ENCODE results near the gene LRRC9.
"Not testable (repeated sequence)": the region's sequence is repeated elsewhere in the genome, so short reads cannot be mapped to it uniquely, and the experiment has no call there.

The LRRC9 gene

GRCh38 chr14:59964251-59965007, 44.5 kb downstream of the LRRC9 start:
- Histone ChIP-seq H3K9me3 (ENCODE audit: low read length) (no peaks in the 10 kb centered on the region), H3K27me3 (ENCODE audit: insufficient read depth, low read length) (no peaks in the 10 kb centered on the region), H3K4me1 (ENCODE audit: insufficient read depth, low read length) (no peaks in the 10 kb centered on the region), H3K36me3 (ENCODE audit: insufficient read depth, low read length) (no peaks in the 10 kb centered on the region), H3K4me3 (ENCODE audit: low read length) (no peak overlapping the region), H2AFZ (ENCODE audit: low read depth, low read length) (no peak overlapping the region)

GRCh38 chr14:59969319-59969718, 49.4 kb downstream of the LRRC9 start:
- Histone ChIP-seq H2AFZ (ENCODE audit: low read depth, low read length) (no peak overlapping the region), H3K4me1 (ENCODE audit: insufficient read depth, low read length) (no peaks in the 10 kb centered on the region), H3K4me3 (ENCODE audit: low read length) (no peak overlapping the region), H3K27me3 (ENCODE audit: insufficient read depth, low read length) (no peaks in the 10 kb centered on the region), H3K9me3 (ENCODE audit: low read length) (no peaks in the 10 kb centered on the region), H3K36me3 (ENCODE audit: insufficient read depth, low read length) (no peaks in the 10 kb centered on the region)

GRCh38 chr14:59981564-59981963, 61.6 kb downstream of the LRRC9 start:
- Histone ChIP-seq H3K27me3 (ENCODE audit: insufficient read depth, low read length) (no peaks in the 10 kb centered on the region), H3K4me1 (ENCODE audit: insufficient read depth, low read length) (no peaks in the 10 kb centered on the region), H3K4me3 (ENCODE audit: low read length) (no peak overlapping the region), H2AFZ (ENCODE audit: low read depth, low read length) (no peak overlapping the region), H3K9me3 (ENCODE audit: low read length) (no peaks in the 10 kb centered on the region), H3K36me3 (ENCODE audit: insufficient read depth, low read length) (no peaks in the 10 kb centered on the region)

- no peak overlapping the region for H3K4me3 ChIP-seq (ENCODE audit: low read length)
- no peaks in the 10 kb centered on the region for H3K36me3 ChIP-seq (ENCODE audit: insufficient read depth, low read length)
- no peaks in the 10 kb centered on the region for H3K27me3 ChIP-seq (ENCODE audit: insufficient read depth, low read length)
- no peaks in the 10 kb centered on the region for H3K9me3 ChIP-seq (ENCODE audit: low read length)
- no peaks in the 10 kb centered on the region for H3K4me1 ChIP-seq (ENCODE audit: insufficient read depth, low read length)
- no peak overlapping the region for H2AFZ ChIP-seq (ENCODE audit: low read depth, low read length)
These were observed 63.1 kb downstream of the LRRC9 start for GRCh38 chr14:59983048-59983447.

GRCh38 chr14:59986556-59987059, 66.7 kb downstream of the LRRC9 start:
- Histone ChIP-seq H3K4me1 (ENCODE audit: insufficient read depth, low read length) (no peaks in the 10 kb centered on the region), H3K4me3 (ENCODE audit: low read length) (no peak overlapping the region), H2AFZ (ENCODE audit: low read depth, low read length) (no peak overlapping the region), H3K36me3 (ENCODE audit: insufficient read depth, low read length) (no peaks in the 10 kb centered on the region), H3K27me3 (ENCODE audit: insufficient read depth, low read length) (no peaks in the 10 kb centered on the region), H3K9me3 (ENCODE audit: low read length) (peaks cover 3% of the 10 kb centered on the region)

GRCh38 chr14:59997449-59997848, 77.5 kb downstream of the LRRC9 start:
- Histone ChIP-seq H3K4me1 (ENCODE audit: insufficient read depth, low read length) (no peaks in the 10 kb centered on the region), H3K36me3 (ENCODE audit: insufficient read depth, low read length) (no peaks in the 10 kb centered on the region), H3K4me3 (ENCODE audit: low read length) (no peak overlapping the region), H3K27me3 (ENCODE audit: insufficient read depth, low read length) (no peaks in the 10 kb centered on the region), H3K9me3 (ENCODE audit: low read length) (no peaks in the 10 kb centered on the region), H2AFZ (ENCODE audit: low read depth, low read length) (no peak overlapping the region)

- Histone ChIP-seq H3K27me3 (ENCODE audit: insufficient read depth, low read length) (no peaks in the 10 kb centered on the region), H2AFZ (ENCODE audit: low read depth, low read length) (no peak overlapping the region), H3K36me3 (ENCODE audit: insufficient read depth, low read length) (no peaks in the 10 kb centered on the region), H3K4me1 (ENCODE audit: insufficient read depth, low read length) (no peaks in the 10 kb centered on the region), H3K9me3 (ENCODE audit: low read length) (no peaks in the 10 kb centered on the region), H3K4me3 (ENCODE audit: low read length) (no peak overlapping the region)
These were observed 78.0 kb downstream of the LRRC9 start for GRCh38 chr14:59997966-59998365.

GRCh38 chr14:59998564-59998963, 78.6 kb downstream of the LRRC9 start:
- Histone ChIP-seq H3K27me3 (ENCODE audit: insufficient read depth, low read length) (no peaks in the 10 kb centered on the region), H3K4me1 (ENCODE audit: insufficient read depth, low read length) (no peaks in the 10 kb centered on the region), H3K4me3 (ENCODE audit: low read length) (no peak overlapping the region), H2AFZ (ENCODE audit: low read depth, low read length) (no peak overlapping the region), H3K36me3 (ENCODE audit: insufficient read depth, low read length) (no peaks in the 10 kb centered on the region), H3K9me3 (ENCODE audit: low read length) (no peaks in the 10 kb centered on the region)

GRCh38 chr14:60002819-60003492, 83.0 kb downstream of the LRRC9 start:
- no peaks in the 10 kb centered on the region for H3K4me1 ChIP-seq (ENCODE audit: insufficient read depth, low read length)
- H2AFZ ChIP-seq (ENCODE audit: low read depth, low read length) = no peak overlapping the region
- H3K36me3 ChIP-seq (ENCODE audit: insufficient read depth, low read length) = no peaks in the 10 kb centered on the region
- no peaks in the 10 kb centered on the region for H3K9me3 ChIP-seq (ENCODE audit: low read length)
- no peak overlapping the region for H3K4me3 ChIP-seq (ENCODE audit: low read length)
- H3K27me3 ChIP-seq (ENCODE audit: insufficient read depth, low read length) = no peaks in the 10 kb centered on the region

- H3K4me1 ChIP-seq (ENCODE audit: insufficient read depth, low read length) = no peaks in the 10 kb centered on the region
- H3K27me3 ChIP-seq (ENCODE audit: insufficient read depth, low read length) = no peaks in the 10 kb centered on the region
These were observed 84.0 kb downstream of the LRRC9 start for GRCh38 chr14:60003991-60004390.

GRCh38 chr14:60008042-60008441, 88.1 kb downstream of the LRRC9 start:
- no peaks in the 10 kb centered on the region for H3K27me3 ChIP-seq (ENCODE audit: insufficient read depth, low read length)
- H2AFZ ChIP-seq (ENCODE audit: low read depth, low read length) = no peak overlapping the region
- H3K4me1 ChIP-seq (ENCODE audit: insufficient read depth, low read length) = no peaks in the 10 kb centered on the region
- no peaks in the 10 kb centered on the region for H3K36me3 ChIP-seq (ENCODE audit: insufficient read depth, low read length)
- peaks cover 3% of the 10 kb centered on the region for H3K9me3 ChIP-seq (ENCODE audit: low read length)
- H3K4me3 ChIP-seq (ENCODE audit: low read length) = no peak overlapping the region

More at GRCh38 chr14:60003991-60004390, 84.0 kb downstream of the LRRC9 start:
- Histone ChIP-seq H2AFZ (ENCODE audit: low read depth, low read length) (no peak overlapping the region), H3K9me3 (ENCODE audit: low read length) (no peaks in the 10 kb centered on the region), H3K36me3 (ENCODE audit: insufficient read depth, low read length) (no peaks in the 10 kb centered on the region), H3K4me3 (ENCODE audit: low read length) (no peak overlapping the region)

GRCh38 chr14:60010263-60010662, 90.3 kb downstream of the LRRC9 start:
- not testable (repeated sequence) for H3K4me1 ChIP-seq (ENCODE audit: insufficient read depth, low read length); H2AFZ ChIP-seq (ENCODE audit: low read depth, low read length); H3K9me3 ChIP-seq (ENCODE audit: low read length); H3K27me3 ChIP-seq (ENCODE audit: insufficient read depth, low read length); H3K36me3 ChIP-seq (ENCODE audit: insufficient read depth, low read length); H3K4me3 ChIP-seq (ENCODE audit: low read length)

GRCh38 chr14:60014402-60014801, 94.5 kb downstream of the LRRC9 start:
- H3K36me3 ChIP-seq (ENCODE audit: insufficient read depth, low read length) = no peaks in the 10 kb centered on the region
- H3K4me1 ChIP-seq (ENCODE audit: insufficient read depth, low read length) = no peaks in the 10 kb centered on the region
- no peak overlapping the region for H3K4me3 ChIP-seq (ENCODE audit: low read length)
- no peaks in the 10 kb centered on the region for H3K27me3 ChIP-seq (ENCODE audit: insufficient read depth, low read length)
- H2AFZ ChIP-seq (ENCODE audit: low read depth, low read length) = no peak overlapping the region
- H3K9me3 ChIP-seq (ENCODE audit: low read length) = peaks cover 3% of the 10 kb centered on the region

Data from neuron (in vitro differentiated cells).